DND-41 (cell line): Measurements from ENCODE around the gene WWC1.
"Not testable (repeated sequence)": the region's sequence is repeated elsewhere in the genome, so short reads cannot be mapped to it uniquely, and the experiment has no call there.

Experiments used
- ATAC-seq: fragments of 200-7000 bp; cut with Tn5 transposase; 3 replicates; pipeline ENCODE4 v1.9.1; 2021; ENCODE audit warnings: low read depth; ENCODE audit not compliant: insufficient read depth
- DNase-seq: peaks from one replicate; pipeline ENCODE4 v3.0.0-alpha.2; 2020
- H2AFZ ChIP-seq: 2 replicates; pipeline ENCODE4 v1.6.0; 2012; ENCODE audit warnings: low read depth, low read length
- H3K27ac ChIP-seq: 2 replicates; pipeline ENCODE4 v1.5.1; 2012; ENCODE audit warnings: low read length, inconsistent platforms
- H3K27me3 ChIP-seq: fragments of 200-600 bp; sonication (generic); 2 replicates; pipeline ENCODE4 v1.6.0; 2012; ENCODE audit warnings: low read length, mild to moderate bottlenecking, inconsistent platforms; ENCODE audit not compliant: insufficient read depth, poor library complexity
- H3K36me3 ChIP-seq: 2 replicates; pipeline ENCODE4 v1.5.1; 2012; ENCODE audit warnings: low read length, inconsistent platforms; ENCODE audit not compliant: insufficient read depth
- H3K4me1 ChIP-seq: 2 replicates; pipeline ENCODE4 v1.5.1; 2012; ENCODE audit warnings: mild to moderate bottlenecking, low read length; ENCODE audit not compliant: insufficient read depth
- H3K4me2 ChIP-seq: 2 replicates; pipeline ENCODE4 v1.6.0; 2012; ENCODE audit warnings: mild to moderate bottlenecking, moderate library complexity, low read length, inconsistent platforms; ENCODE audit not compliant: insufficient read depth
- H3K4me3 ChIP-seq, 2 experiments: fragments of 200-600 bp in 1 of 2; shearing (Covaris generic) in 1 of 2; 2 replicates each; pipeline ENCODE4 v1.5.1; 2012 to 2016; ENCODE audit warnings: inconsistent platforms in 2 of 2, low read length in 2 of 2, mild to moderate bottlenecking in 2 of 2, low read depth in 1 of 2, moderate library complexity in 1 of 2
- H3K79me2 ChIP-seq: 2 replicates; pipeline ENCODE4 v1.6.0; 2012; ENCODE audit warnings: low read length, inconsistent platforms; ENCODE audit not compliant: insufficient read depth
- H3K9ac ChIP-seq: 2 replicates; pipeline ENCODE4 v1.6.0; 2012; ENCODE audit warnings: low read depth, mild to moderate bottlenecking, inconsistent platforms, low read length, moderate library complexity
- H3K9me3 ChIP-seq: 2 replicates; pipeline ENCODE4 v1.5.1; 2012; ENCODE audit warnings: low read length, moderate library complexity, mild to moderate bottlenecking, inconsistent platforms; ENCODE audit not compliant: insufficient read depth, severe bottlenecking
- H4K20me1 ChIP-seq: 2 replicates; pipeline ENCODE4 v1.6.0; 2012; ENCODE audit warnings: low read length; ENCODE audit not compliant: insufficient read depth
- EZH2 ChIP-seq: IDR thresholded peaks from 3 replicates; pipeline ENCODE4 v1.6.1; 2012; ENCODE audit warnings: borderline replicate concordance, low read depth, mild to moderate bottlenecking, moderate library complexity, low read length, inconsistent platforms; ENCODE audit not compliant: severe bottlenecking
- TF ChIP-seq, protein P1 (sequence below): IDR thresholded peaks from 2 replicates; pipeline ENCODE4 v1.5.1; 2012; ENCODE audit warnings: borderline replicate concordance, low read length, moderate library complexity, mild to moderate bottlenecking; ENCODE audit not compliant: poor library complexity, severe bottlenecking; ENCODE audit errors: extremely low read depth

WWC1 gene

DNA sequence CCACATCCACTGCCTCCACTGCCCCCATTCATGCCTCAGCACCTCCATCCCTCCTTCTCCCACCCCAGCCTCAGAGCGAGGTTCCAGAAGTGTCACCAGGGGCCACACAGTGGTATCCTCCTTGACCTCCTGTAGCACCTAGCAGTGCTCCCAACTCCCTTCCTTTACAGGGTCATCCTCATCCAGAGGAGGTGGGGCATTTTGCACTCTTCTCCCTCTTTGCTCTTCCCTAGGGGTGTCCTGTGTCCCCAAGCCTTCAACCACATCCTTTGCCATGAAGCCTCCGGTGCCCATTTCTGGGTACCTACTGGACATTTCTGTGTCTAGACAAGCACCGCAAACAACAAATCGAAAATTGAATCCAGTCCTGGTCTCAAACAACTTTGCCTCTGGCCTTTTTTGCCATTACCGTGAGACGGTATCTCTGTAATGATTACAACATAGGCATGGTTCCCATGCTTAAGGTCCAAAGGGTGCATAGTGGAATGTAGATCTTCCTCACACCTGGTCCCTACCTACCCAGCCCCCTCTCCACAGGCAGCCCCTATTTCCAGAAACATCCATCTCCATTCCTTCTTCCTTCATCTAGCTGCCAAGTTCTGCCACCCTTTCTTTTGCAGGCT, 17.6 kb downstream of the WWC1 start:
- Histone ChIP-seq H3K27ac (no peak overlapping the region), H2AFZ (no peak overlapping the region), H3K36me3 (no peaks in the 10 kb centered on the region), H3K27me3 (no peaks in the 10 kb centered on the region), H3K4me1 (no peaks in the 10 kb centered on the region), H3K79me2 (no peaks in the 10 kb centered on the region), H3K4me3 (no peak overlapping the region), H3K9me3 (no peaks in the 10 kb centered on the region), H3K4me2 (no peak overlapping the region), H4K20me1 (no peaks in the 10 kb centered on the region), H3K9ac (no peak overlapping the region)
- DNase-seq: no peak
- ATAC-seq: no peak
- TF ChIP-seq, protein P1, sequence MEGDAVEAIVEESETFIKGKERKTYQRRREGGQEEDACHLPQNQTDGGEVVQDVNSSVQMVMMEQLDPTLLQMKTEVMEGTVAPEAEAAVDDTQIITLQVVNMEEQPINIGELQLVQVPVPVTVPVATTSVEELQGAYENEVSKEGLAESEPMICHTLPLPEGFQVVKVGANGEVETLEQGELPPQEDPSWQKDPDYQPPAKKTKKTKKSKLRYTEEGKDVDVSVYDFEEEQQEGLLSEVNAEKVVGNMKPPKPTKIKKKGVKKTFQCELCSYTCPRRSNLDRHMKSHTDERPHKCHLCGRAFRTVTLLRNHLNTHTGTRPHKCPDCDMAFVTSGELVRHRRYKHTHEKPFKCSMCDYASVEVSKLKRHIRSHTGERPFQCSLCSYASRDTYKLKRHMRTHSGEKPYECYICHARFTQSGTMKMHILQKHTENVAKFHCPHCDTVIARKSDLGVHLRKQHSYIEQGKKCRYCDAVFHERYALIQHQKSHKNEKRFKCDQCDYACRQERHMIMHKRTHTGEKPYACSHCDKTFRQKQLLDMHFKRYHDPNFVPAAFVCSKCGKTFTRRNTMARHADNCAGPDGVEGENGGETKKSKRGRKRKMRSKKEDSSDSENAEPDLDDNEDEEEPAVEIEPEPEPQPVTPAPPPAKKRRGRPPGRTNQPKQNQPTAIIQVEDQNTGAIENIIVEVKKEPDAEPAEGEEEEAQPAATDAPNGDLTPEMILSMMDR: no peak
- TF ChIP-seq EZH2: no peak

DNA sequence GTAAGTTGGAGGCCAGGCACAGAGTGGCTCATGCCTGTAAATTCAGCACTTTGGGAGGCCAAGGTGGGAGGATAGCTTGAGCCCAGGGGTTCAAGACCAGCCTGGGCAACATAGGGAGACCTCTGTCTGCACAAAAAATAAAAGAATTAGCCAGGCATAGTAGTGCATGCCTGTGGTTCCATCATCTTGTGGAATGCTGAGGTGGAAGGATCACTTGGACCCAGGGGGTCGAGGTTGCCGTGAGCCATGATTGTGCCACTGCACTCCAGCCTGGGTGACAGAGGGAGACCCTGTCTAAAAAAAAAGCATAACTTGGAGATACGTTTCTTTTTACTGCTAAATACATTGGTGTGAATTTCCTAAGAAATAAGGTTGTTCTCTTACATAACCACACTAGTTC, 19.1 kb downstream of the WWC1 start:
- not testable (repeated sequence) for H3K79me2 ChIP-seq, H3K9me3 ChIP-seq, H3K4me3 ChIP-seq, H3K4me1 ChIP-seq, H3K4me2 ChIP-seq, H3K27me3 ChIP-seq, DNase-seq, H3K36me3 ChIP-seq, H3K27ac ChIP-seq, H4K20me1 ChIP-seq, ATAC-seq, H2AFZ ChIP-seq, H3K9ac ChIP-seq

- no peaks in the 10 kb centered on the region for H3K79me2 ChIP-seq
- no peak overlapping the region for H3K27ac ChIP-seq
- no peak for DNase-seq
- TF ChIP-seq EZH2: no peak
- TF ChIP-seq, protein P1: no peak
- H2AFZ ChIP-seq: no peak overlapping the region
- no peak overlapping the region for H3K9ac ChIP-seq
- no peak overlapping the region for H3K4me2 ChIP-seq
- H3K9me3 ChIP-seq: no peaks in the 10 kb centered on the region
- H4K20me1 ChIP-seq: no peaks in the 10 kb centered on the region
- no peak overlapping the region for H3K4me3 ChIP-seq
- H3K4me1 ChIP-seq: no peaks in the 10 kb centered on the region
- no peaks in the 10 kb centered on the region for H3K27me3 ChIP-seq
- no peak for ATAC-seq
- H3K36me3 ChIP-seq: no peaks in the 10 kb centered on the region
Measured at GRCh38 chr5:168311061-168311566, 19.7 kb downstream of the WWC1 start.

GRCh38 chr5:168312606-168313295, 21.3 kb downstream of the WWC1 start:
- no peaks in the 10 kb centered on the region for H3K9me3 ChIP-seq
- H3K27me3 ChIP-seq: peaks cover 8% of the 10 kb centered on the region
- ATAC-seq: no peak
- no peaks in the 10 kb centered on the region; the same call in 1 of the 2 replicates for H4K20me1 ChIP-seq
- H3K4me3 ChIP-seq: no peak overlapping the region
- no peak for DNase-seq
- TF ChIP-seq, protein P1: no peak
- no peak for TF ChIP-seq EZH2
- no peak overlapping the region for H3K9ac ChIP-seq
- no peaks in the 10 kb centered on the region for H3K36me3 ChIP-seq
- H3K79me2 ChIP-seq: no peaks in the 10 kb centered on the region
- no peak overlapping the region for H3K27ac ChIP-seq
- H3K4me2 ChIP-seq: no peak overlapping the region
- no peak overlapping the region for H2AFZ ChIP-seq
- no peaks in the 10 kb centered on the region for H3K4me1 ChIP-seq
